Amniotic stem cell (primary cell): ENCODE measurements around the gene DOK7.

Experiments used
- DNase-seq: peaks from one replicate; lab custom pipeline; 2025; lab: John Stamatoyannopoulos, UW

DOK7 gene

GRCh38 chr4:3475041-3475712 lies 12.1 kb downstream of the DOK7 start:
- no peak for DNase-seq

DNA sequence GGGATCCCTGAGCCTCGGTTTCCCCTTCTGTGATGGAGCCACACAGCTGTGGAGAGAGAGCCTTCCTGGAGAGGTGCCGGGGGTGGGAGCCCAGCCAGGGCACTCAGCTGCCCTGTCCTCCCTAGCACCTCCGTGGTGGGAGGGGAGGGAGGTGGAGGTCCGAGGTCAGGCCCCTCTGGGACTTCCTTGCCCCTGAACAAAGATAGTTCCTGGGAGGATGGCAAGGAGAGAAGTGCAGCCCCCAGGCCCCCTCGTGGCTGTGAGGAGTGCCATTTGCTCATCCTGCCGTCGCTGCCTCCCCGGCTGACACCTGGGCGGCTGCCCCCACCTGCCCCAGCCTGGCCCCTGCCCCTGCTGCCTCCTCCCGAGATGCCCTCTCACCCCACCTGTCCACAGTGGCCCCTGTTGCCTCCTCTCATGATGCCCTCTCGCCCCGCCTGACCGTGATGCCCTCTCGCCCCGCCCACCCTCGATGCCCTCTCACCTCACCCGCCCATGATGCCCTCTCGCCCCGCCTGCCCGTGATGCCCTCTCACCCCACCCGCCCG lies 12.7 kb downstream of the DOK7 start:
- DNase-seq: no peak

DNA sequence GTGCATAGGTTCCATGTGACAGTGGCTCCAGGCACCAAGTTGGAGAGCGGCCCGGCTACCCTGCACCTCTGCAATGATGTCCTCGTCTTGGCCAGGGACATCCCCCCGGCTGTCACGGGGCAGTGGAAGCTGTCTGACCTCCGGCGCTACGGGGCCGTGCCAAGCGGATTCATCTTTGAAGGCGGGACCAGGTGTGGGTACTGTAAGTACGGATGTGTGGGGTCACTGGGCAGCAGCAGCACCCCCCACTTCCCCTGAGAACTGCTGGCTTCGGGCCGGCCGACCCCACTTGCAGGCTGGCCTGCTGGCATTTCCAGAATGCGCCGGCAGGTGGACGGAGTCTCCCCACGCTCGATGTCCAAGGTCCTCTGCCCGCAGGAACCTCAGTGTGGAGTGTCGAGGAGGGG lies 13.2 kb downstream of the DOK7 start:
- DNase-seq: no peak

DNA sequence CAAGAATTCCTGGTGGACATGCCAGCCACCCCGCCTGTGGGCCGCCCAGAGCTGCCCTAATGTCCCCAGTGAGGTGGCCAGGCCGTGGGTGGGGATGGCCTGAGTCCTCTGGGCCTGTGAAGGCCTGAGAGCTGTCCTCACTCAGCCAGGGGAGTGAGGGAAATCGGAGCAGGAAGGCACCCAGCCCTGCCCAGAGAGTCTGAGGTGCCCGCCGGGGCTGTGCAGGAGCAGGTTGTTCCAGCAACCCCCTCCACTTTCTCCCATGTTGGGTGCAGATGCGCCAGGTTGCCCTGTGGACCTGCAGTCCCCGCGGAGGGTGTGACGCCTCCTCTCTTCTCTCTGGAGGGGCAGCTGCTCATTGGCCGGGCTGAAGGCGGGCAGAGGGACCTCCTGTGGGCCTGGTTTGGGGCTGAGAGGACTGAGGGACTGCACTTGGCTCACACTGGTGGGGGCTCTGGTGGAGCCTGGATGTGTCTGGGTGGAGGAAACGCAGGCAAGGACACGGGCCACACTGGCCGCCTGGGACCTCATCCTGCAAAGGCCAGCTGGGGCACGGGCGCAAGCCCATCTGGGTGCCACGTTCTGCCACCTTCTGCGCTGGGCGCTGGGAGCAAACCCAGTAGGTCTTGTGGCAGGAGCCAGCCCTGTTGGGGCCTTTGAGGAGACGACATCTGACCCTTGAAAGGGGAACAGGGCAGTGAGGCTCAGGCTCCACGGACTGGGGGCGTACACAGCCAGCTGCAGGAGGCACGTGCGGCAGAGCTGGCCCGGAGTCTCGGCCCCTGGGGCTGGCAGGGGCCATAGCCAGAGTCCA lies 14.0 kb downstream of the DOK7 start:
- no peak for DNase-seq

GRCh38 chr4:3477750-3478430 lies 14.8 kb downstream of the DOK7 start:
- no peak for DNase-seq

- DNase-seq: no peak
Observed at GRCh38 chr4:3478446-3479357, 15.6 kb downstream of the DOK7 start.

DNA sequence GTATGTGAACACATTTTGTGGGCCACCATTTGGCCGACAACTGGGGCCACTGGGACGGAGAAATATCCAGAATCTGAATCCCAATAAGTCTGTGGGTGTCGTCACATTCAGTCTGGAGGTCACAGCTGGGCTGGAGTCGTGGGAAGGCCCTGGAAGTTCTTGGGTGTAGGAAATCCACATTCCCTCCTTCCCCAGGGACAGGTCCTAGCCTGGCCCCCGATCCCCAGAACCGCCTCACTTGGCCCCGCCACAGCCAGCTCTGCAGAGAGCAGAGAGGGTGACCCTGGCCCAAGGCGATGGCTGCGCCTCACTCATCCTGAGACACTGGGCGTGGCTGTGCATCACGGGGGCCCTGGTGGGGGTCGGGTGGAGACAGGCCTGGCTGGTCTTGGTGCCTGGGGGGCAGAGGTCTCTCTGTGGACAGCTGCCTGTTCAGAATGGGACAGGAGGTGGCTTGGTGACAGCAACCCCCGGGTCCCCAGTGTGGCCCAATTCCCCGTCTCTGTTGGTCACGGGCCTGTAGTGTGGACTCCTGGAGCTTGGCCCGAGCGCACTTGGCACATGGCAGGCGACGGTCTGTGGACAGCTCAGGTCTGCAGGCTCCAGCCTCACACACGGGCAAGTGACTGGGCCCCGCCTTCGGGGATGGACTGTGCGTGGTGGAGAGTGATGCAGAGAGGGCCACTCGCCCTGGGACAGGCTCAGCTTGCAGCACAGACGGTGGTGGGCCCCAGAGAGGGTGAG lies 16.4 kb downstream of the DOK7 start:
- DNase-seq: no peak

GRCh38 chr4:3480528-3481112 lies 17.5 kb downstream of the DOK7 start:
- no peak for DNase-seq

DNA sequence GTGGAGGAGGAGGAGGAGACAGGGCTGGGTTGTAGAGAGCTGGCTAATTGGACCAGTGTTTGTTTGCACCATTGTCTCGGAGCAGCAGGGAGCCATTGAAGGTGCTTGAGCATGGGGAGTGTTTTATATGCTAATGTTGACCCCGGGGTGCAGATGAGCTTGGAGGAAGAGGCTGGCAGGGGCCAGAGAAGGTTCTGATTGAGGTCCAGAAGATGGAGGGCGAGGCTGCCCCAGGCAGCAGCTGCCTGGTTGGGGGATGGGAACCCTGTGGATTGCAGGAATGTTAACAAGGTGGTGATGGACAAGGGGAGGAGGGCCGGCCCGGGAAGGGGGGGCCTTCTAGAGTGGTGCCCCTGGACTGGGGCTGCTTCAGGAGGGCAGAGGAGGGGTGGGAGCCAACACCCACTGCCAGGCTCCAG lies 18.0 kb downstream of the DOK7 start:
- DNase-seq: no peak

DNA sequence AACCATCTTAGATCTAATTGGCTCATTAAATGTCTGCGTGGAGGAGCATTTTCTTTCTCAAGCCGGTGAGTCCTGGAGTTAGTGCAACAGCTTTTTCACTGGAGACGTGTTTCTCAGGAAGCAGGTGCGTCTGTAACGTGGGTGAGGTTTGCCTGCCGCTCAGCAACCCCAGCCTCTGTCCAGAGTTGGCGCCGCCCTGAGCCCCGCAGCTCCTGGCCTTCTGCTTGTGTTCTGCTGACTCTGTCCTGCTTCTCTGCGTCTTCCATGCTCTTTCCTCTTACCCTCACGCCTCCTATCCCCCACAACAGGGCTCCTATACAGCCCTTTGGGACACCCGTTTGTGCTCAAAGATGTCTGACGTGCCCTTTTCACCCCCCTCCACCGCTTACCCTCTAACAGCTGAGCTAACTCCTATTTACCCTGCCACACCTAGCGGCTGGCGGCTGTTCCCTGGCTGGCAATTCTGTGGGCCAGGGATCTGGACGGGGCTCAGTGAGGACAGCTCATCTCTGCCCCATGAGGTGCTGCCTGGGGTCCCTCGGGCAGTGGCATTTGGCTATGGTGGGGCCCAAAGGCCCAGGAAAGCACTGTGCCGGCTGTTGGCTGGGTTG lies 18.8 kb downstream of the DOK7 start:
- DNase-seq: no peak

- DNase-seq: no peak
Observed at GRCh38 chr4:3482707-3483106, 19.6 kb downstream of the DOK7 start.

- no peak for DNase-seq
Observed at GRCh38 chr4:3483471-3483921, 20.4 kb downstream of the DOK7 start.

GRCh38 chr4:3484057-3484973 lies 21.2 kb downstream of the DOK7 start:
- no peak for DNase-seq

GRCh38 chr4:3485011-3485791 lies 22.1 kb downstream of the DOK7 start:
- no peak for DNase-seq

DNA sequence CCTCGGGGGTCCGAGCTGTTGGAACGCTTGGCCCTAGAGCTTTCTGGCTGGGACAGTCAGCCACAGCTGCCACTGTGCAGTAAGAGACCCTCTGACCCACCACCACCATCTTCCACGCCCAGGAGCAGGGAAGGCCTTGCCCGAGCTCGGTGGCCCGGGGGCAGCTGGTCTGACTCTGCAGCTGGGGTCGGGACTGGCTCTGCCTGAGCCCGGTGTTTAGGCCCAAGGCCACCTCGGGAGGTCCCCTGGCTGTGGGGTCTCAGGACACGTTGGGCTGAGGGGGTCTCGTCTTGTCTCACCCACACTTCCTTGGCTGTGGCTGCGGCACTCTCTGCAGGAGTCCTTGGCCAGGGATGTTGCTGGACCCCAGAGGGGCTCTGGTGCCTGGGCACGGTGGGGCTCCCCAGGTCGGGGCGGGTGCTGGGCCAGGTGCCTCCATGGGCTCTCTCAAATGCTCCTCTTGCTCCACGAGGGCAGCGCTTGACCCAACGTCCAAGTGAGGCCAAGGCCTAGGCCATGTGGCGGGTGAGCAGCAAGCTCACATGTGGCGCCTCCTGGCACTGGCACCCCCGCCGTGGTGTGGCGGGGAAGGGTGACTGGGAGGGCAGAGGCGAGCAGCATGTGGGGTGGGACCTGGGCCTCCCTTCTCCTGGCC lies 22.9 kb downstream of the DOK7 start:
- DNase-seq: no peak

GRCh38 chr4:3486541-3487540 lies 23.7 kb downstream of the DOK7 start:
- no peak for DNase-seq
